Activated naive CD4-positive, alpha-beta T cell treated with anti-CD3 and anti-CD28 coated beads for 36 hours (primary cell): ENCODE measurements around the gene PEMT. TPM values are rescaled to one million over a fixed set of nuclear protein-coding genes. Genes with fewer than 3 reads are reported as not detected.

ENCODE experiments used
- CTCF ChIA-PET: fragments of 350-600 bp; sonication (Branson Sonifier 250); formaldehyde crosslinking; loops from one replicate; lab custom pipeline; 2021; ENCODE audit warnings: antibody characterized with exemption; lab: Charles Lee
- DNase-seq: peaks from one replicate; pipeline ENCODE4 v3.0.0-alpha.2; 2020
- H3K27ac Mint-ChIP-seq: one replicate; pipeline ENCODE4 v1.8.0; 2021; ENCODE audit warnings: mild to moderate bottlenecking, mixed read lengths
- H3K27me3 Mint-ChIP-seq: one replicate; pipeline ENCODE4 v1.8.0; 2021; ENCODE audit warnings: low read depth, mixed read lengths
- H3K36me3 Mint-ChIP-seq: one replicate; pipeline ENCODE4 v1.8.0; 2021; ENCODE audit warnings: low read depth, mixed read lengths
- H3K4me1 Mint-ChIP-seq: one replicate; pipeline ENCODE4 v1.8.0; 2021; ENCODE audit warnings: low read depth, mixed read lengths
- H3K4me3 Mint-ChIP-seq: one replicate; pipeline ENCODE4 v1.8.0; 2021; ENCODE audit warnings: mild to moderate bottlenecking, moderate library complexity, mixed read lengths
- H3K9me3 Mint-ChIP-seq: one replicate; pipeline ENCODE4 v1.8.0; 2021; ENCODE audit warnings: mixed read lengths
- intact Hi-C: fragments of 100-400 bp; cut with micrococcal nuclease; formaldehyde crosslinking; loops from one replicate; pipeline ENCODE4 v1.15.1; 2023
- total RNA-seq, 2 experiments: library from RNA; stranded (reverse); gene quantifications; one replicate each; pipeline ENCODE4 v1.2.3, GENCODE V29; 2021

PEMT gene
- total RNA-seq, 2 experiments from 2014 or later: 33.7 to 35.6 TPM

- no peak for DNase-seq
- Mint-ChIP-seq H3K4me3 (no peak overlapping the region), H3K36me3 (no peaks in the 10 kb centered on the region), H3K27ac (no peak overlapping the region), H3K4me1 (no peaks in the 10 kb centered on the region), H3K27me3 (no peaks in the 10 kb centered on the region), H3K9me3 (no peaks in the 10 kb centered on the region)
- CTCF ChIA-PET: no interaction called here
- intact Hi-C loops: no loop called here
These were observed 37.2 kb downstream of the PEMT start for GRCh38 chr17:17554266-17554665.

DNA sequence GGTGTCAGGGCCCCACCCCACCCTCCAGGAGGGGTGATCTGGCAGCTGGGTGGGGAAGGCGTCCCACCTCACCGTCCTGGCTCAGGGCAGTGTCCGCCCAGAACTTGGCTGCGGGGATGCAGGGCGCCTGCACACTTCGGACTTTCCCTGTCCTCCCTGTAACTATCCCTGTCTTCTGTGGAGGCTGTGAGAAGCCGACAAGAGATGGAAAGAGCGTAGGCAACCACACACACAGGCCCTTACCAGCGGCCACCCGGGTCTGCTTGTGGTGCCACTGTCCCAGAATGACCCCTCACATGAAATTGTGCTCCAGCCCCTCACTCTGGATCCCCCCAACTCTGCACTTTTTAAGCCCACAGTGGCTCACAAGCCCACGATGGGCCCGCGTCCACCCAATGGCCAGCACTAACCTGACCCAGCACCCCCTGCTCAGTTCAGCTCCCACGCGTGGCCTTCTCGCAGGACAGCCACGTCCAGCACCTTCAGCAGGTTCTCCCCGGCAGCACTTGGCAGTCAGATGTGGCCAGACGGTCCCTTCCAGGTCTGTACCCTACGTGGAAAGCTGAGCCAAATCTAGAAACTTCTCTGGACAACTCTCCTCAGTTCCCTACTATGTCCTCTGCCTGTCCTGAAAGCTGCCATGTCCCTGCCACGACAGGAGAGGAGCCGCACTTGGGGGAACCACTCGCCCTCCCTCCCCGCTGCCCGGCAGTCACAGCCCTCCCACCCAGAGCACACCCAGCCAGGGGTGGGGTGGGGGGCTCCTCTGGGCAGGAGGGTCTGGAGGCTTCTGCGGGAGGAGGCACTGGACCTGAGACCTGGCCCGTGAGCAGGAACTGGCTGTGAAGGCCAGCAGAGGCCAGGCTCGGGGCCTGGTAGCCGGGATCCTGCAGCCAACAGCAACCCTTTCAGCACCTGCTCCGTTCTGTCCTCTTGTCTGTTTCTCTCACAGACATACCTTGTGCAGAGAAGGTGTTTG is 38.0 kb downstream of the PEMT start:
- H3K4me3 Mint-ChIP-seq: no peak overlapping the region
- CTCF ChIA-PET: no interaction called here
- H3K36me3 Mint-ChIP-seq: no peaks in the 10 kb centered on the region
- no peak overlapping the region for H3K27ac Mint-ChIP-seq
- no peak for DNase-seq
- no peaks in the 10 kb centered on the region for H3K9me3 Mint-ChIP-seq
- no peaks in the 10 kb centered on the region for H3K4me1 Mint-ChIP-seq
- no peaks in the 10 kb centered on the region for H3K27me3 Mint-ChIP-seq
- intact Hi-C loops: no loop called here

GRCh38 chr17:17552351-17553216 is 38.9 kb downstream of the PEMT start:
- Mint-ChIP-seq H3K4me1 (no peaks in the 10 kb centered on the region), H3K4me3 (no peak overlapping the region), H3K9me3 (no peaks in the 10 kb centered on the region), H3K27me3 (no peaks in the 10 kb centered on the region), H3K27ac (no peak overlapping the region), H3K36me3 (no peaks in the 10 kb centered on the region)
- intact Hi-C loops: no loop called here
- CTCF ChIA-PET: no interaction called here
- no peak for DNase-seq

DNA sequence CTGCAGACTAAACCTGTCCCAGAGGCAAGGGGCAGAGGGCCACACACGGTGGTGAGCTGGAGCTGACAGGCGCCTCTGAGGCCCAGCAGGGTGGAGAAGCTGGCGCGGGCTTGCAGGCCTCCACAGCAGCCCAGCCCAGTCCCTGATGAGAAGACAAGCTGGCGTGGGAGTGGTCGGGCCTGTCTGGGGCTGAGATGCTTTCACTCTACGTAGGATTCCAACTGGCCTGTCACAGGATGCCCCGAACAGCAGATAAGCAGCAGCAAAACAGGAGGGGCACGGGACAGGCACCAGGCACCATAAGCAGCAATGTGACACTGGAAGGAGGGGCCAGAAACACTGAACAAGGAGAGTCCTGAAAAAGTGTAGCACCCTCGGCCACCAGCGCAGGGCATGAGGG is 40.1 kb downstream of the PEMT start:
- no peaks in the 10 kb centered on the region for H3K27me3 Mint-ChIP-seq
- CTCF ChIA-PET: no interaction called here
- no peak overlapping the region for H3K4me3 Mint-ChIP-seq
- intact Hi-C loops: no loop called here
- H3K9me3 Mint-ChIP-seq: no peaks in the 10 kb centered on the region
- no peak overlapping the region for H3K27ac Mint-ChIP-seq
- no peaks in the 10 kb centered on the region for H3K36me3 Mint-ChIP-seq
- H3K4me1 Mint-ChIP-seq: no peaks in the 10 kb centered on the region
- DNase-seq: no peak

DNA sequence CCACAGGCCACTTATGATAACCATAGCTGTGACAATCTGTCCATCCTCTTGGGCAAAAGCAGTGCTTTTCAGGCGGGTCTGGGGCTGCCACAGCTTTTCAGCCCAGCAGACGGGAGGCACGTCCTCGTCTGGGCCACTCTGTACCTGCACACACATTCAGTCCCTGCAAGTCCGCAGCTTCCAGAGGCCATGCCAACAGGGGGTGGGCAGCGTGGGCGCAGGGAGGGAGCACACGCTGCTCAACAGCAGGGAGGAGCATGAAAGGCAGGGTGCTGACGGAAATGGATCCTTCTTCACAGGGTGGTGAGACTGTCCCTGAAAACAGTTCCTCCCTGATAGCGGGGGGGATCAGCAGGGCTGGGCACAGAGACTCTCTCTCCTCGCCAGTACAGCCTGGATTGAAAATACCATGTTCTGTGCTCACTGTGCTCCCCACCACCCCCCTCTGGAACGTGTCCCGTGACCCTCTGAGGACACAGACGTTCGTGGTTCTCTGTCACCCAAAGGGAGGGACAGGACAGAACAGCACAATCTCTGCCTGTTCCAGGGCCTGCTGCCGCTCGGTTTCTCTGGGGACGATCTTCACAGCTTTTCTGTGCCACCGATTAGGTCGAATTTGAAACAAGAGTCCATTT is 41.7 kb downstream of the PEMT start:
- CTCF ChIA-PET: no interaction called here
- H3K4me3 Mint-ChIP-seq: no peak overlapping the region

DNA sequence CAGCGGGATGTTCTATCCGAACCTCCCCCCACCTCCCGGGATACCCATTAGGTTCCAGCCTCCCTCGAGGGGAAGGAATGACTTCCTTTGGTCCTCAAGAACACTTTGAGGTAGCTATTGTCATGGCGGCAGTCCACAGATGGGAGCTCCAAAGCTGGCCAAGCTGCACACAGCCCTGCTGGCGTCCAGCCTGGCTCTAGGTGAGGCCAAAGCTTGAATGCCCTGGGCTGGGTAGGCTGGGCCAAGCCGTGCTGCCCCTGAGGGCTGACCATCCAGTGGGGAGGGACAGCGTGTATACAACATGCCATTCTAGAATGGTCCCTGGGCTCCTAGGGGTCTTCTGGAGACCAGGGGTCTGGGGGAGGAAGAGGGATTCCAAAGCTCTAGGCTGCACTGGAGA is 43.5 kb downstream of the PEMT start:
- H3K36me3 Mint-ChIP-seq: no peaks in the 10 kb centered on the region
- H3K27ac Mint-ChIP-seq: no peak overlapping the region
- CTCF ChIA-PET: interaction anchor here (0.8 kb wide), 1 partner anchor 21 kb away, joined by 3 read pairs; no protein-coding TSS in a partner anchor

More for the DNA sequence above, 41.7 kb downstream of the PEMT start:
- Mint-ChIP-seq H3K27me3 (no peaks in the 10 kb centered on the region), H3K27ac (no peak overlapping the region), H3K4me1 (no peaks in the 10 kb centered on the region), H3K9me3 (no peaks in the 10 kb centered on the region), H3K36me3 (no peaks in the 10 kb centered on the region)
- DNase-seq: no peak
- intact Hi-C loops: no loop called here

GRCh38 chr17:17547210-17547764 is 44.2 kb downstream of the PEMT start:
- intact Hi-C loops: no loop called here
- H3K4me1 Mint-ChIP-seq: no peaks in the 10 kb centered on the region
- no peaks in the 10 kb centered on the region for H3K9me3 Mint-ChIP-seq
- DNase-seq: no peak
- CTCF ChIA-PET: interaction anchor here (0.9 kb wide), 1 partner anchor 21 kb away, joined by 3 read pairs; no protein-coding TSS in a partner anchor
- no peak overlapping the region for H3K27ac Mint-ChIP-seq
- H3K4me3 Mint-ChIP-seq: no peak overlapping the region
- H3K27me3 Mint-ChIP-seq: no peaks in the 10 kb centered on the region
- no peaks in the 10 kb centered on the region for H3K36me3 Mint-ChIP-seq

More for the DNA sequence above, 43.5 kb downstream of the PEMT start:
- no peaks in the 10 kb centered on the region for H3K9me3 Mint-ChIP-seq
- DNase-seq: no peak
- no peak overlapping the region for H3K4me3 Mint-ChIP-seq
- H3K27me3 Mint-ChIP-seq: no peaks in the 10 kb centered on the region
- intact Hi-C loops: no loop called here
- H3K4me1 Mint-ChIP-seq: no peaks in the 10 kb centered on the region

GRCh38 chr17:17546399-17547185 is 44.9 kb downstream of the PEMT start:
- no peak overlapping the region for H3K4me3 Mint-ChIP-seq
- H3K27ac Mint-ChIP-seq: no peak overlapping the region

GRCh38 chr17:17545984-17546383 is 45.5 kb downstream of the PEMT start:
- Mint-ChIP-seq H3K27me3 (no peaks in the 10 kb centered on the region), H3K4me1 (no peaks in the 10 kb centered on the region), H3K4me3 (no peak overlapping the region), H3K27ac (no peak overlapping the region), H3K9me3 (no peaks in the 10 kb centered on the region), H3K36me3 (no peaks in the 10 kb centered on the region)
- intact Hi-C loops: no loop called here
- DNase-seq: no peak
- CTCF ChIA-PET: no interaction called here

More at GRCh38 chr17:17546399-17547185, 44.9 kb downstream of the PEMT start:
- intact Hi-C loops: no loop called here
- Mint-ChIP-seq H3K27me3 (no peaks in the 10 kb centered on the region), H3K36me3 (no peaks in the 10 kb centered on the region), H3K4me1 (no peaks in the 10 kb centered on the region), H3K9me3 (no peaks in the 10 kb centered on the region)
- CTCF ChIA-PET: interaction anchor here (0.9 kb wide), 1 partner anchor 22 kb away, joined by 3 read pairs; no protein-coding TSS in a partner anchor
- no peak for DNase-seq

DNA sequence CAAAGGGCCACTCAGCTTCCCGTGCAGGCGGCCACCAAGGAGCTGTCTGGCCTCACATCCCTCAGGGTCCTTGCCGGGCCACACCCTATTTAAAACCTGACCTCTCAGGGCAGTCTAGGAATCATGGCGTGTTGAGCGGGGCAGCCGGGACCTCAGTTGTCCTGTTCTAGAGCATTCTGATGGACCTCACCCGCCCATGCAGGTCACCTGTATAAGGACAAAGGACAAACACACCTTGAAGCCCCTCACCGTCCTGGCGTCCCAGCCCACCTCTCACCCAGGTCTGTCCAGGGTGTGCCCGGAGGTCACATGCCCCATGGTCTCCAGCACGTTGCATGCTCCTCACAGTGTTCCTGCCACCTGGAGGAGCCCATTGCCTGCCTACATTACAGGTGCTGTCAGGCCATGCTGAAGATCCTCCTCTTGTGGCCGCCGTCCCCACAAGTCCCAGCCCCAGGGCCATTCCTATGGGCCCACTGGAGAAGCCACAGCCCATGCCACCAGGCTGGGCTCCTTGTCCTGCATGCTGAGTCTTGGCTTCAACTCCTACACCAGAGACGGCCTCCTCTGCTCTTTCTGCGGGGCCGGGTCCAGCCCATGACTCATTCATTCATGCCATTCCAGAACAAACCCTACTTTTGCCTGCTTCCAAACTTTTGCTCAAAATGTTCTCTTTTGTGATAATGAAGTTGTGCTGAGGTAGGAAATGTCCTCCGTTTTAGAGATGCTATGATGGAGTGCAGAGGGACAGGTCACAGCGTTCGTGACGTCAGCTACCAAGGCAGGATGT is 46.3 kb downstream of the PEMT start:
- no peaks in the 10 kb centered on the region for H3K4me1 Mint-ChIP-seq
- no peaks in the 10 kb centered on the region for H3K36me3 Mint-ChIP-seq
- intact Hi-C loops: no loop called here
- no peak for DNase-seq
- CTCF ChIA-PET: no interaction called here
- no peaks in the 10 kb centered on the region for H3K9me3 Mint-ChIP-seq
- H3K27me3 Mint-ChIP-seq: no peaks in the 10 kb centered on the region
- H3K4me3 Mint-ChIP-seq: no peak overlapping the region
- no peak overlapping the region for H3K27ac Mint-ChIP-seq
